ENCODE measurements around the gene CDON.

GRCh38 chr11:125967515-125967914 is 95.2 kb downstream of the CDON start:
- TF ChIP-seq POLR2A (IDR thresholded peaks at IDR 0.05; ENCODE audit: low read length) (no peak), GATA1 (IDR thresholded peaks at IDR 0.05; ENCODE audit: low read depth, low read length) (no peak)
